B cell (primary cell): ENCODE results near the gene CEP78.

Experiments
- EZH2 ChIP-seq: IDR thresholded peaks from 2 replicates; pipeline ENCODE4 v1.6.1; 2012; ENCODE audit warnings: borderline replicate concordance, low read depth, mild to moderate bottlenecking, moderate library complexity, low read length; ENCODE audit not compliant: insufficient read depth, poor library complexity, severe bottlenecking
- TF ChIP-seq, protein P1 (sequence below): fragments of 200-600 bp; IDR thresholded peaks from one replicate; pipeline ENCODE4 v1.8.0; 2022; ENCODE audit warnings: antibody characterized with exemption, mild to moderate bottlenecking

DNA sequence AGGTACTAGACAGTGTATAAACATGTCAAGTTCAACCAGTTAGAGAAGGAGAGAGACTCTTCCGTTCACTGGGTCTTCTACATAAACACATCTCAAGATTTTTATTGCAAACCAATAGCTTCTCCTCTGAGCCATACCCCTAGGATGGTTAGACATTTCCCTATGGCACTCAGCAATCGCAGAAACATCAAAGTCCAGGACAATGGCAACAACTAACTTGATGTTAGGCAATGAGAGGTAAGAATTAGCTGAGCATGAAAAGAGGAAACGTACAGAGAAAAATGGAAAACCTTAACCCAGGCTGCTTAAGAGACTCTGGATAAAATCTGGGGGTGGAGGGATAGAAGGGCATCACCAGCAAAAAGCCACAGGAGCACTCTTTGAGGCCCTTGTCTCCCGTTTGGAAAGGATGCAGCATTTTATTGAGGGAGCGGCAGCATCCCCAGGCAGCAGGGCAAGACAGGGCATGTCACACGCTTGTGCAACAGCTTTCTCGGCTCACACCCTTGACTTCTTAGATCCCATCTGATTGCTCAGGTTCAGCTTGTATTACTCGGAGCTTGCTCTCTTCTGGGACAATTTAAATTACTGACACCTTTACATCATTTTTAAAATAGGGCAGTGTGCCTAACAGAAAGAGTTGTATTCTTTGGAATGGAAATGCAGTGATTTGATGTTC is 52.5 kb downstream of the CEP78 start:
- TF ChIP-seq EZH2: no peak
- TF ChIP-seq, protein P1, sequence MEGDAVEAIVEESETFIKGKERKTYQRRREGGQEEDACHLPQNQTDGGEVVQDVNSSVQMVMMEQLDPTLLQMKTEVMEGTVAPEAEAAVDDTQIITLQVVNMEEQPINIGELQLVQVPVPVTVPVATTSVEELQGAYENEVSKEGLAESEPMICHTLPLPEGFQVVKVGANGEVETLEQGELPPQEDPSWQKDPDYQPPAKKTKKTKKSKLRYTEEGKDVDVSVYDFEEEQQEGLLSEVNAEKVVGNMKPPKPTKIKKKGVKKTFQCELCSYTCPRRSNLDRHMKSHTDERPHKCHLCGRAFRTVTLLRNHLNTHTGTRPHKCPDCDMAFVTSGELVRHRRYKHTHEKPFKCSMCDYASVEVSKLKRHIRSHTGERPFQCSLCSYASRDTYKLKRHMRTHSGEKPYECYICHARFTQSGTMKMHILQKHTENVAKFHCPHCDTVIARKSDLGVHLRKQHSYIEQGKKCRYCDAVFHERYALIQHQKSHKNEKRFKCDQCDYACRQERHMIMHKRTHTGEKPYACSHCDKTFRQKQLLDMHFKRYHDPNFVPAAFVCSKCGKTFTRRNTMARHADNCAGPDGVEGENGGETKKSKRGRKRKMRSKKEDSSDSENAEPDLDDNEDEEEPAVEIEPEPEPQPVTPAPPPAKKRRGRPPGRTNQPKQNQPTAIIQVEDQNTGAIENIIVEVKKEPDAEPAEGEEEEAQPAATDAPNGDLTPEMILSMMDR: no peak
